Testis (tissue), 2 donors: ENCODE results near the gene RPS15.

ENCODE experiments used
- POLR2A ChIP-seq: fragments of 450-650 bp; IDR thresholded peaks from one replicate; pipeline ENCODE4 v1.6.1; 2017; ENCODE audit warnings: antibody characterized with exemption, mild to moderate bottlenecking, moderate library complexity
- TF ChIP-seq, protein P1 (sequence below), 3 experiments: fragments of 450-650 bp in 2 of 3; fragments of 200-600 bp in 1 of 3; sonication (generic) in 1 of 3; IDR thresholded peaks; one replicate each; pipeline ENCODE4 v1.5.1; 2016 to 2019; ENCODE audit warnings: antibody characterized with exemption in 3 of 3, mild to moderate bottlenecking in 2 of 3, moderate library complexity in 1 of 3

DNA sequence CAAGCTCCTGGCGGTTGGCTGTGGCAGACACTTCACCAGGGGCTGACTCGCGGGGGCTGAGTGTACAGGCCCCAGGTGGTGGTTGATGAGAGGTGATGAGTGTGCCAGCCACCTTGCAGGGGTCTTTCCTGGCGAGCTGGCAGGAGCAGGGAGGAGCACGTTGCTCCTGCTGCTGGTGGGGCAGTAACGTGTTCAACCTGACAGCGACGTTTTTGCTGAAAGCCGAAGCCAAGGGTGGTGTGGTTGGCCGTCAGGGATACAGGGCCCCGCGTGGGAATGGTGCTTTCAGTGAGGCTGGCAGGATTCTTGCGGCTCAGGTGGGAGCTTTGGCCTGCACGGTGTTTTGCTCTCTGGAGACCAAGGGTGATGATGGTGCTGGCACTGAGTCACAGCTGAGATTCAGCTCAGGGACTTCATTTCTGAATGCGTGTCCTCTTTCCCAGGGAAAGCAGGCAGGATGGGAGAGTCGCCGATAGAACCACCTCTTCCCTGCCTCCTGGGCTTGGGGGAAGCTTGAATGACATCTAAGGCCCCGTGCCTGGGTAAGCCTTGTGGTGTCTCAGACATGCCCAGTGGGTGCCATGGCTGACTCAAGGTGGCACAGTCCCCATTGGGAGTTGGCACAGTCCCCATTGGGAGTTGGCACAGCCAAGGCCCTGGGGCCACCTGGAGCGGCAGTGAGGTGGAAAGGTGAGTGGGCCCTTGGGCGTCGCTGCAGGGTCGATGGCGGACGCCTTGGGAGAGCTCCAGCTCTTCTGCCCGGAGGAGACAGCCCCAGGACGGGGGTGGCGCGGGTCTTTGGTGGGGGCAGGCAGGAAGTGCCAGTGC is 22.0 kb upstream of the RPS15 start:
- no peak for TF ChIP-seq POLR2A
- TF ChIP-seq, protein P1, sequence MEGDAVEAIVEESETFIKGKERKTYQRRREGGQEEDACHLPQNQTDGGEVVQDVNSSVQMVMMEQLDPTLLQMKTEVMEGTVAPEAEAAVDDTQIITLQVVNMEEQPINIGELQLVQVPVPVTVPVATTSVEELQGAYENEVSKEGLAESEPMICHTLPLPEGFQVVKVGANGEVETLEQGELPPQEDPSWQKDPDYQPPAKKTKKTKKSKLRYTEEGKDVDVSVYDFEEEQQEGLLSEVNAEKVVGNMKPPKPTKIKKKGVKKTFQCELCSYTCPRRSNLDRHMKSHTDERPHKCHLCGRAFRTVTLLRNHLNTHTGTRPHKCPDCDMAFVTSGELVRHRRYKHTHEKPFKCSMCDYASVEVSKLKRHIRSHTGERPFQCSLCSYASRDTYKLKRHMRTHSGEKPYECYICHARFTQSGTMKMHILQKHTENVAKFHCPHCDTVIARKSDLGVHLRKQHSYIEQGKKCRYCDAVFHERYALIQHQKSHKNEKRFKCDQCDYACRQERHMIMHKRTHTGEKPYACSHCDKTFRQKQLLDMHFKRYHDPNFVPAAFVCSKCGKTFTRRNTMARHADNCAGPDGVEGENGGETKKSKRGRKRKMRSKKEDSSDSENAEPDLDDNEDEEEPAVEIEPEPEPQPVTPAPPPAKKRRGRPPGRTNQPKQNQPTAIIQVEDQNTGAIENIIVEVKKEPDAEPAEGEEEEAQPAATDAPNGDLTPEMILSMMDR (IDR thresholded peaks at IDR 0.05), result no peak
